ENCODE data around the gene FBXO45. TPM values are rescaled to one million over a fixed set of nuclear protein-coding genes. Genes with fewer than 3 reads are reported as not detected.

Gene FBXO45
- total and polyA plus RNA-seq, 9 of the 15 experiments (the other 6 are each of a cell fraction or from before 2014, with no cell fraction given), result 15.2 to 52.8 (median 37.0) TPM

GRCh38 chr3:196620161-196620604 lies 51.7 kb downstream of the FBXO45 start (continued):
- TF ChIP-seq ATF3 (IDR thresholded peaks at IDR 0.05), result peak; percentile 69
- TF ChIP-seq ATF3 (CRISPR knock-in tag; conservative IDR thresholded peaks at IDR 0.05), result no peak
- no peak for TF ChIP-seq NCOR1 (IDR thresholded peaks at IDR 0.05)
- no peak for TF ChIP-seq TSHZ1 (CRISPR knock-in tag; IDR thresholded peaks at IDR 0.05)
- TF ChIP-seq HCFC1 (IDR thresholded peaks at IDR 0.05; ENCODE audit: low read depth, low read length), result no peak
- TF ChIP-seq HDAC2 (IDR thresholded peaks at IDR 0.05), result peak; percentile 91
- peak; percentile 30 to 87; a peak in 3 of 4 replicates for TF ChIP-seq RCOR1 (IDR thresholded peaks at IDR 0.05; ENCODE audit: borderline replicate concordance in 1 of 2, low read depth in 2 of 2, low read length in 2 of 2)
- no peak for TF ChIP-seq SMAD4 (CRISPR knock-in tag; conservative IDR thresholded peaks at IDR 0.05)
- no peak for TF ChIP-seq POU5F1 (IDR thresholded peaks at IDR 0.05; ENCODE audit: borderline replicate concordance, low read depth, low read length, partially characterized antibody)
- TF ChIP-seq ATF7 (IDR thresholded peaks at IDR 0.05), result peak; percentile 36; the same call in 1 of the 2 replicates
- no peak for TF ChIP-seq NFIX (CRISPR knock-in tag; IDR thresholded peaks at IDR 0.05; ENCODE audit: low read depth)
- TF ChIP-seq ZSCAN32 (CRISPR knock-in tag; IDR thresholded peaks at IDR 0.05), result no peak
- TF ChIP-seq CTBP1 (IDR thresholded peaks at IDR 0.05; ENCODE audit: borderline replicate concordance), result 0 out of 2 replicates have a peak, but pooled peaks have one; percentile 45
- peak; percentile 58; the same call in 1 of the 2 replicates for TF ChIP-seq CEBPG (CRISPR knock-in tag; IDR thresholded peaks at IDR 0.05)
- TF ChIP-seq CEBPG (tag; conservative IDR thresholded peaks at IDR 0.05 in 1 of 2, IDR thresholded peaks at IDR 0.05 in 1 of 2), result 0 out of 4 replicates have a peak, but pooled peaks of 1 of the 2 experiments have one; percentile 27
- TF ChIP-seq AFF1 (IDR thresholded peaks at IDR 0.05; ENCODE audit: low read depth in 1 of 2, partially characterized antibody in 2 of 2), result peak in 1 of 2 experiments; percentile 24
- no peak for TF ChIP-seq IRF1 (CRISPR knock-in tag; IDR thresholded peaks at IDR 0.05; ENCODE audit: borderline replicate concordance)
- TF ChIP-seq HDAC1 (IDR thresholded peaks at IDR 0.05), result peak in 1 of 2 experiments; percentile 85; a peak in 2 of 4 replicates
- no peak for TF ChIP-seq ILK (tag; IDR thresholded peaks at IDR 0.05; ENCODE audit: borderline replicate concordance, low read depth)
